HG03095 (cell line): ENCODE results near the gene CLDN12.
A peak's percentile ranks its signal among the peaks of the same experiment; 100 is the strongest.
"Not testable (repeated sequence)": the region's sequence is repeated elsewhere in the genome, so short reads cannot be mapped to it uniquely, and the experiment has no call there.

Experiments
- ATAC-seq: cut with Tn5 transposase; IDR thresholded peaks from one replicate; pipeline ENCODE4 v1.9.1; 2021; ENCODE audit warnings: moderate library complexity; ENCODE audit not compliant: unreplicated experiment

CLDN12 gene

GRCh38 chr7:90432752-90433151 lies 29.5 kb downstream of the CLDN12 start:
- no peak for ATAC-seq

GRCh38 chr7:90433221-90433620 lies 30.0 kb downstream of the CLDN12 start:
- no peak for ATAC-seq

DNA sequence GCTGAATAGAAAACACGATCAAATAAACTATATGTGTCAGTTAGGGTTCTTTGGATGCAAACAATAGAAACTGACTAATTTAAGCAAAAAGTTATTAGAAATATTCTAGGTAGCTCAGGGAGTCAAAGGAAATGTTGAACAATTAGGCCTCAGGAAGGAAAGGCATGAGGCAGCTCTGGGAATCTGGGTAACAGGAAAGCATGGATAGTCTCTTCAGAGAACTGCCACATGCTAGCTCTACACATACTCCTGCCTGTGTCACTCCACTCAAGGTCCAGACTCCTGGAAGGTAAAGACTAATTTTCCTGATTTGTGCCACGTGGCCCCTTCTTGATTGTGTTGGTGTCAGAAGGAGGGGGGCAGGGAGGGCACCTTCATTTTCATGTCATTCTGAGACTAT lies 42.4 kb downstream of the CLDN12 start:
- ATAC-seq: no peak

DNA sequence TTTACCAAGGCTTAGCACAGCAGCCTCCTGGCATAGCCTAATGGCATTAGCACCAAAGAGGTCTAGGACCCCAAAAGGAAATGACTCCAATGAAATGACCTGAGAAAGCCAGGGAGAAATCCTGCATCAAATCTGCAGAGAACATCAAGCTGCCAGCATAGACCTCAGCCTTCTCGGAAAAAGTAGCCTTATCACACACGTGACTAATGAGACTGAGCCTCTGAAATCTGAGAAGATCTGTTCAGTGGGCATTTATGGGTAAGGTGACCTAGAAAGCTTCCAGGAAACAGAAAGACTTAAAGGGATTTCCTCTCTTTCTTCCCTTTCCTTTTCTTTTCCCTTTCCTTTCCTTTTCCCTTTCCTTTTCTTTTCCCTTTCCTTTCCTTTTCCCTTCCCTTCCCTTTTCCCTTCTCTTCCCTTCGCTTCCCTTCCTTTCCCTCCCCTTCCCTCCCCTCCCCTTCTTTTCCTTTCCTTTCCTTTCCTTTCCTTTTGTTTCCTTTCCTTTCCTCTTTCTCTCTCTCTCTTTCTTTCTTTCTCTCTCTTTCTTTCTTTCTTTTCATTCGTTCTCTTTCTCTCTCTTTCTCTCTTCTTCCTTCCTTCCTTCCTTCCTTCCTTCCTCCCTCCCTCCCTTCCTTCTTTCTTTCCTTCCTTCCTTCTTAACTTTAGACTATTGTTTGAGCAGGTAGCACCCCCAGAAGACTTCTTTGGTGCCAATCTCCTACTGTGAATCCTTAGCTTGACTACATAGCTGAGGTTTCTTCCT lies 43.1 kb downstream of the CLDN12 start:
- no peak for ATAC-seq

DNA sequence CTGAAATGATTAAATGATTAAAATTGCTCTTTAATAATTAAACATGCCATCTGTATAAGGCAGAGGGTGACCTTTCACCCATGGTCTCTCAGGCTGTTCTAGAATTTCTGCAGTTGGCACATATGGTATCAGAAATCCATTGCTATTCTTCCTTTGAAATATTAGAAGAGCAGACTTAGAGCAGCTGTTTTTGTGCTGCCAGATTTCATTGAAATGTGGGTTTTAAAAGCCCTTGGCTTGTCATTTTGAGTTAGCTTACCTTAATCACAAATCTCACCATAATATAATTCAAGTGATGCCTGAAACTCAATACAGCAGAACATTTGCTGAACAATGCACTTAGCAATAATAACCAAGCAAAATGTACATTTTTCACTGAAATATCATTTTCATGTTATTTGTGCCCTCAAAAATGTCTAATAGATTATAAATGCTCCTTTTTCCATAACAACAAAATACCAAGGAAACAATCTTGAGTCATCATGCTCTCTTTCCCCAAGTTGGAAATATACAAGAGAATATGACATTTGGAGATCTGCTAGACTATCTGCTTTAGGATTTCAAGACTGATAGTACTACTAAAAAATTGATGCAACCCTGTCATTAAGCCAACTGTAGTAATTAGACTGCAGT lies 50.1 kb downstream of the CLDN12 start:
- ATAC-seq: no peak

GRCh38 chr7:90453931-90454330 lies 50.7 kb downstream of the CLDN12 start:
- ATAC-seq: no peak

- ATAC-seq: peak; percentile 84
Measured at GRCh38 chr7:90455163-90456030, 52.1 kb downstream of the CLDN12 start.

GRCh38 chr7:90458104-90458503 lies 54.8 kb downstream of the CLDN12 start:
- ATAC-seq: no peak

- ATAC-seq: no peak
Measured at GRCh38 chr7:90459888-90460287, 56.6 kb downstream of the CLDN12 start.

DNA sequence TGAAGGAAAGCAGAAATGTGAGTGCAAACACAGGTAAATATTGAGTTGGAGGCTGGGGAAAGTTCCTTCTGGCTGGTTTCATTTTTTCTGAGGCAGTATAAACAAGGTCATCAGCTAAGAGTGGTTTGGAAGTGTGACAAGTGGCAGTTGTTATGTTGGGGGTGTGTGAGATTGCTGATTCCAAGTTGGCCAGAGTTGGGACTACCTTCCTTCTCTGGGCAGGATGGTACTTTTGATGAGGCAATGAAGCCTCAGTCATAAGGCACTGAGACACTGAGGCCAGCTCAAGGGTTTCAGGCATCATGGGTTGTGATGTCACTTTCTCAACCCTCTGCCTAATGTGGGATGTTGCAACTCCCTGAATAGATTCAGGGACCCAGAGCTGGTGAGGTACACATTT lies 58.0 kb downstream of the CLDN12 start:
- no peak for ATAC-seq

DNA sequence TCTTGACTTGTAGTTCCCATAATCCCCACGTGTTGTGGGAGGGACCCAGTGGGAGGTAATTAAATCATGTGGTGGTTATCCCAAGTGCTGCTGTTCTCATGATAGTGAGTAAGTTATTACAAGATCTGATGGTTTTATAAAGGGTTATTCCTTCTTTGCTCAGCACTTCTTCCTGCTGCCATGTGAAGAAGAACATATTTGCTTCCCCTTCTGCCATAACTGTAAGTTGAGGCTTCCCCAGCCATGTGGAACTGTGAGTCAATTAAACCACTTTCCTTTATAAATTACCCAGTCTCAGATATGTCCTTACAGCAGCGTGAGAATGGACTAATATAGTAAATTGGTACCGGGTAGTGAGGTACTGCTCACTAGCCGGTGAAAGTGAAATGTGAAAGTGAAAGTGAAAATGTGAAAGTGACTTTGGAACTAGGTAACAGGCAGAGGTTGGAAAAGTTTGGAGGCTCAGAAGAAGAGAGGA lies 59.9 kb downstream of the CLDN12 start:
- ATAC-seq: not testable (repeated sequence)
